Measurements from ENCODE around the gene SOHLH1. TPM values are rescaled to one million over a fixed set of nuclear protein-coding genes. Genes with fewer than 3 reads are reported as not detected.

SOHLH1 gene
- total RNA-seq, 4 donors from 2014 or later: not detected

- Histone ChIP-seq H3K4me1 (no peaks in the 10 kb centered on the region), H3K4me3 (no peak overlapping the region), H3K27me3 (peaks cover 0 to 55% of the 10 kb centered on the region in 2 donors), H3K27ac (no peak overlapping the region), H3K9me3 (peaks cover 0 to 22% (median 0%) of the 10 kb centered on the region in 4 donors), H3K36me3 (no peaks in the 10 kb centered on the region)
- TF ChIP-seq, protein P1, sequence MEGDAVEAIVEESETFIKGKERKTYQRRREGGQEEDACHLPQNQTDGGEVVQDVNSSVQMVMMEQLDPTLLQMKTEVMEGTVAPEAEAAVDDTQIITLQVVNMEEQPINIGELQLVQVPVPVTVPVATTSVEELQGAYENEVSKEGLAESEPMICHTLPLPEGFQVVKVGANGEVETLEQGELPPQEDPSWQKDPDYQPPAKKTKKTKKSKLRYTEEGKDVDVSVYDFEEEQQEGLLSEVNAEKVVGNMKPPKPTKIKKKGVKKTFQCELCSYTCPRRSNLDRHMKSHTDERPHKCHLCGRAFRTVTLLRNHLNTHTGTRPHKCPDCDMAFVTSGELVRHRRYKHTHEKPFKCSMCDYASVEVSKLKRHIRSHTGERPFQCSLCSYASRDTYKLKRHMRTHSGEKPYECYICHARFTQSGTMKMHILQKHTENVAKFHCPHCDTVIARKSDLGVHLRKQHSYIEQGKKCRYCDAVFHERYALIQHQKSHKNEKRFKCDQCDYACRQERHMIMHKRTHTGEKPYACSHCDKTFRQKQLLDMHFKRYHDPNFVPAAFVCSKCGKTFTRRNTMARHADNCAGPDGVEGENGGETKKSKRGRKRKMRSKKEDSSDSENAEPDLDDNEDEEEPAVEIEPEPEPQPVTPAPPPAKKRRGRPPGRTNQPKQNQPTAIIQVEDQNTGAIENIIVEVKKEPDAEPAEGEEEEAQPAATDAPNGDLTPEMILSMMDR (IDR thresholded peaks at IDR 0.05): no peak
- TF ChIP-seq POLR2A (IDR thresholded peaks at IDR 0.05) (no peak), EP300 (IDR thresholded peaks at IDR 0.05) (no peak)
- DNase-seq (ENCODE audit: low spot score in 2 of 2): no peak
- 0 to 3% methylated on average over 21 to 30 of the region's 78 CpGs for WGBS, 2 donors
These were observed 37.1 kb upstream of the SOHLH1 start for GRCh38 chr9:135736272-135736978.

DNA sequence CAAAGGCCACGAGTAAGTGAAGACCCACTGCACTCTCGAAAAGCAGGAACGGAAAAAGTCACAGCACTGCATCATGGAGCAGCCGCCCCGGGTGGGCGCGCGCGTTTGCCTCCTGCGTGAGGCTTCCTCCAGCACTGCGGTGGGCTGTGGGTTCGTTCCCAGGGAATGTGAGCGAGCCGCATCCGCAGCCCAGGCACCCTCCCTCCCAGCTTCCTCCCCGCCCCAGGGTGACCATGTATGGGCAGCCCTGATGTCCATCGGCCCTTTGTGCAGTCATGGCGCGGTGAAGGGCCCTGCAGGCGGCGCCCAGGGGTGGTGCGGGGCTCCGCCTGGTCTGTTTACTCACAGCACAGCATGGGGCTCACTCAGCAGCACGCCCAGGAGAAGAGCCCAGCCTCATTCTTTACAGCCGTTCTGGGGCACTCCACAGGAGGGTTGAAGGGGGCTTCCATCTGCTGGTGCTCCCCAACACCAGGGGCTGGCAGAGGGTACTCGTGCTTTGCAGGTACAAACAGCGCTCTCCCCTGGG is 35.4 kb upstream of the SOHLH1 start:
- no peak overlapping the region for H3K27ac ChIP-seq
- H3K4me1 ChIP-seq: no peaks in the 10 kb centered on the region
- no peak for DNase-seq (ENCODE audit: low spot score in 2 of 2)
- 77 to 80% methylated on average over 7 to 26 of the region's 27 CpGs for WGBS, 2 donors
- H3K36me3 ChIP-seq: no peaks in the 10 kb centered on the region
- TF ChIP-seq POLR2A (IDR thresholded peaks at IDR 0.05) (no peak), EP300 (IDR thresholded peaks at IDR 0.05) (no peak)
- TF ChIP-seq, protein P1 (IDR thresholded peaks at IDR 0.05): no peak
- peaks cover 0 to 36% (median 0%) of the 10 kb centered on the region in 4 donors for H3K9me3 ChIP-seq
- H3K4me3 ChIP-seq: no peak overlapping the region
- H3K27me3 ChIP-seq: peaks cover 0 to 39% of the 10 kb centered on the region in 2 donors

- DNase-seq (ENCODE audit: low spot score in 2 of 2): no peak
- WGBS, 2 donors: 72 to 90% methylated on average over 5 to 6 of the region's 6 CpGs
- TF ChIP-seq, protein P1 (IDR thresholded peaks at IDR 0.05): no peak
- TF ChIP-seq POLR2A (IDR thresholded peaks at IDR 0.05) (no peak), EP300 (IDR thresholded peaks at IDR 0.05) (no peak)
- Histone ChIP-seq H3K36me3 (no peaks in the 10 kb centered on the region), H3K4me3 (no peak overlapping the region), H3K27me3 (peaks cover 0 to 28% of the 10 kb centered on the region in 2 donors), H3K27ac (no peak overlapping the region), H3K4me1 (no peaks in the 10 kb centered on the region), H3K9me3 (peaks cover 0 to 36% (median 0%) of the 10 kb centered on the region in 4 donors)
These were observed 33.4 kb upstream of the SOHLH1 start for GRCh38 chr9:135732569-135733257.

DNA sequence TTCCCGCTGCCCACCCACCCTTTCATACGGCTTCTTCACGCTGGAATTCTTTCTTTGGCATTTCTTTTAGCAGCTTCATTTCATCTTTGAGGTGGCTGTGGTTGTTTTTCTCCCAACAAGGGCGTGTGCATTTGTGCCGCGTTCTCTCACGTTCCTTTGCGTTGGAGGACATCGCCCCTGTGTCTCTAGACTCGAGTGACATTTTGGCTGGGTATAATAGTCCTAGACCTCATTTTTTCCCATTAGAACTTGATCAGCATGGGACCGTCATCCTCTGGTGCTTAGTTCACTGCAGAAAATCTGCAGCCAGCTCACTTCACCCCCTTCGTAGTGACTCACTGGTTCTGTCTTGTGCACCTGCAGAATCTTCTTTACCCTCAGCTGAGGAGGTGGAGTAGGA is 32.2 kb upstream of the SOHLH1 start:
- Histone ChIP-seq H3K4me3 (no peak overlapping the region), H3K27ac (no peak overlapping the region), H3K9me3 (peaks cover 0 to 36% (median 0%) of the 10 kb centered on the region in 4 donors), H3K4me1 (no peaks in the 10 kb centered on the region), H3K36me3 (no peaks in the 10 kb centered on the region), H3K27me3 (peaks cover 0 to 20% of the 10 kb centered on the region in 2 donors)
- TF ChIP-seq EP300 (IDR thresholded peaks at IDR 0.05): no peak
- no peak for TF ChIP-seq POLR2A (IDR thresholded peaks at IDR 0.05)
- TF ChIP-seq, protein P1 (IDR thresholded peaks at IDR 0.05): no peak
- DNase-seq (ENCODE audit: low spot score in 2 of 2): no peak
- 94 to 96% methylated on average over 12 of the region's 12 CpGs for WGBS, 2 donors

DNA sequence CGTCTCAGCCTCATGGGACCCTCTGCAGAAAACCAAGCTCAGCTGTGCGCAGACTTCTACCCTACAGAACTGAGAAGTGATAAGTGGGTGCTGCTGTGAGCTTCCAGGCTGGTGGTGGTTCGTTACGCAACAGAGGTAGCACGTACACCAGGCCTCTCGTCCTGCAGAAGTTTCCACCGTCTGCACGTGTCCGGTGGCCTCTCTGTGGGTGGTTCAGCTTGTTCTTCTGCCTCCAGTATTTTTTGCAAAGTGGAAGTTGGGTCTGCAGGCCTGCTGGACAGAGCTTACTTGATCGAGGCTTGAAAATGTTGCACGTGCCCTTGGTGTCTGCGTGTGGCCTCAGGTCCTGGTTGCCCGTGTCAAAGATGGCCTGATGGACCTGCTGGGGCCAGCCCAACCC is 30.2 kb upstream of the SOHLH1 start:
- WGBS, 2 donors: 70 to 74% methylated on average over 13 of the region's 13 CpGs
- Histone ChIP-seq H3K36me3 (no peaks in the 10 kb centered on the region), H3K27ac (no peak overlapping the region), H3K27me3 (peaks cover 0 to 24% of the 10 kb centered on the region in 2 donors), H3K4me1 (no peaks in the 10 kb centered on the region), H3K4me3 (no peak overlapping the region), H3K9me3 (peaks cover 0 to 29% (median 0%) of the 10 kb centered on the region in 4 donors)
- no peak for DNase-seq (ENCODE audit: low spot score in 2 of 2)
- no peak for TF ChIP-seq POLR2A (IDR thresholded peaks at IDR 0.05)
- no peak for TF ChIP-seq EP300 (IDR thresholded peaks at IDR 0.05)
- TF ChIP-seq, protein P1 (IDR thresholded peaks at IDR 0.05): no peak

All from tibial nerve (tissue), 4 donors.